Glutamatergic neuron (in vitro differentiated cells): ENCODE results near the gene PRRX1. TPM values are rescaled to one million over a fixed set of nuclear protein-coding genes. Genes with fewer than 3 reads are reported as not detected.

Source experiments
- DNase-seq: peaks from one replicate; pipeline ENCODE4 v3.0.0; 2022
- H3K27ac Mint-ChIP-seq: one replicate; pipeline ENCODE4 v1.8.0; 2020; ENCODE audit warnings: mild to moderate bottlenecking, mixed read lengths, inconsistent platforms; ENCODE audit not compliant: unreplicated experiment
- H3K27me3 Mint-ChIP-seq: one replicate; pipeline ENCODE4 v1.8.0; 2020; ENCODE audit warnings: mild to moderate bottlenecking, moderate library complexity, mixed read lengths, inconsistent platforms; ENCODE audit not compliant: unreplicated experiment
- H3K36me3 Mint-ChIP-seq: one replicate; pipeline ENCODE4 v1.8.0; 2020; ENCODE audit warnings: mild to moderate bottlenecking, mixed read lengths, inconsistent platforms; ENCODE audit not compliant: unreplicated experiment
- H3K4me1 Mint-ChIP-seq: one replicate; pipeline ENCODE4 v1.8.0; 2020; ENCODE audit warnings: mild to moderate bottlenecking, low read depth, mixed read lengths, inconsistent platforms; ENCODE audit not compliant: unreplicated experiment
- H3K4me3 Mint-ChIP-seq: one replicate; pipeline ENCODE4 v1.8.0; 2020; ENCODE audit warnings: mild to moderate bottlenecking, mixed read lengths, inconsistent platforms; ENCODE audit not compliant: unreplicated experiment
- H3K9me3 Mint-ChIP-seq: one replicate; pipeline ENCODE4 v1.8.0; 2020; ENCODE audit warnings: mild to moderate bottlenecking, moderate library complexity, mixed read lengths, inconsistent platforms; ENCODE audit not compliant: unreplicated experiment
- total RNA-seq: library from RNA; stranded (reverse); fragmentation: NEBNext Ultra II Directional; extraction: Animal tissue kit (Norgen Biotek cat#: 25700); gene quantifications from one replicate; pipeline ENCODE4 v1.2.1, GENCODE V29; 2021; ENCODE audit not compliant: unreplicated experiment
- TF ChIP-seq, protein P1 (sequence below): fragments of 200-600 bp; sonication (generic); IDR thresholded peaks from one replicate; pipeline ENCODE4 v1.5.0; 2021; ENCODE audit not compliant: partially characterized antibody, unreplicated experiment

Gene PRRX1
- total RNA-seq, 1 donor from 2014 or later: not detected

- Mint-ChIP-seq H3K9me3 (no peaks in the 10 kb centered on the region), H3K27ac (no peak overlapping the region), H3K4me3 (no peak overlapping the region), H3K27me3 (no peaks in the 10 kb centered on the region), H3K4me1 (no peaks in the 10 kb centered on the region), H3K36me3 (no peaks in the 10 kb centered on the region)
- DNase-seq: no peak
- TF ChIP-seq, protein P1, sequence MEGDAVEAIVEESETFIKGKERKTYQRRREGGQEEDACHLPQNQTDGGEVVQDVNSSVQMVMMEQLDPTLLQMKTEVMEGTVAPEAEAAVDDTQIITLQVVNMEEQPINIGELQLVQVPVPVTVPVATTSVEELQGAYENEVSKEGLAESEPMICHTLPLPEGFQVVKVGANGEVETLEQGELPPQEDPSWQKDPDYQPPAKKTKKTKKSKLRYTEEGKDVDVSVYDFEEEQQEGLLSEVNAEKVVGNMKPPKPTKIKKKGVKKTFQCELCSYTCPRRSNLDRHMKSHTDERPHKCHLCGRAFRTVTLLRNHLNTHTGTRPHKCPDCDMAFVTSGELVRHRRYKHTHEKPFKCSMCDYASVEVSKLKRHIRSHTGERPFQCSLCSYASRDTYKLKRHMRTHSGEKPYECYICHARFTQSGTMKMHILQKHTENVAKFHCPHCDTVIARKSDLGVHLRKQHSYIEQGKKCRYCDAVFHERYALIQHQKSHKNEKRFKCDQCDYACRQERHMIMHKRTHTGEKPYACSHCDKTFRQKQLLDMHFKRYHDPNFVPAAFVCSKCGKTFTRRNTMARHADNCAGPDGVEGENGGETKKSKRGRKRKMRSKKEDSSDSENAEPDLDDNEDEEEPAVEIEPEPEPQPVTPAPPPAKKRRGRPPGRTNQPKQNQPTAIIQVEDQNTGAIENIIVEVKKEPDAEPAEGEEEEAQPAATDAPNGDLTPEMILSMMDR: no peak
Measured at GRCh38 chr1:170699696-170700095, 35.8 kb downstream of the PRRX1 start.

DNA sequence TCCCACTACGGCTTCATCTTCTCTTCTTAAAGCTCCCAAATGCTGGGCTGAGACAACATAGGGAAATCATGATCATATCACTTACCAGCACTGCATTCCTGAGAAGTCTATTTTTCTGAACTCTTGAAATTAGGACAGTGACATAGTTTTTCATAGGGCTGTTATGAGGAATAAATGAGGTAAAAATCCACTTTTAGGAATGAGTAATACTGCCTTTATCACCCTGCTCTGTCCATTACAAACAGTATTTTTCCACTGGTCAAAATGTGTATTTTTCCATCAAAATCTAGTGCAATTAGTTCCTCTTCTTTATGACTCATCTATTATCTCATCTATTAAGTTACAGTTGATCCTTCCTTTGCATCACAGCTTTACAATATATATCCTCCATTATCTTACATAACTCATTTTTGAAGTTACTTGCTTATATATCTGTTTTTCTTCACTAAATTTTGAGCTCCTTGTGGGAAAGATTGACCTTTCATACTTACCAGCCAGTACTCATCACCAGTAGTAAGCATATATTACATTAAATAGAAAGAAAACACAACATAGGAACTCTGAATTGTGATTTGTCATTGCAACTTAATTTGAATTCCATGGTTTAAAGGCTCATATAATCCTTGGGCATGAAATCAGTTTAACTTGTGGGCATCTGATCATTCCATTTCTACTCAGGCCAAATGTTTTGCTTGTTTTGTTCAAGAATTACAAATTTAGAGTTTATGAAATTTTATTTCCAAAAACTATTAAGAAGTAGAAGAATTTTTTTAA lies 37.1 kb downstream of the PRRX1 start:
- Mint-ChIP-seq H3K36me3 (no peaks in the 10 kb centered on the region), H3K27me3 (no peaks in the 10 kb centered on the region), H3K27ac (no peak overlapping the region), H3K4me1 (no peaks in the 10 kb centered on the region), H3K9me3 (no peaks in the 10 kb centered on the region), H3K4me3 (no peak overlapping the region)
- DNase-seq: no peak
- TF ChIP-seq, protein P1: no peak

GRCh38 chr1:170701962-170702361 lies 38.0 kb downstream of the PRRX1 start:
- H3K9me3 Mint-ChIP-seq: no peaks in the 10 kb centered on the region
- TF ChIP-seq, protein P1: no peak
- H3K4me1 Mint-ChIP-seq: no peaks in the 10 kb centered on the region
- H3K36me3 Mint-ChIP-seq: no peaks in the 10 kb centered on the region
- no peak overlapping the region for H3K4me3 Mint-ChIP-seq
- DNase-seq: no peak
- H3K27ac Mint-ChIP-seq: no peak overlapping the region
- no peaks in the 10 kb centered on the region for H3K27me3 Mint-ChIP-seq

- Mint-ChIP-seq H3K27me3 (no peaks in the 10 kb centered on the region), H3K9me3 (no peaks in the 10 kb centered on the region), H3K4me3 (no peak overlapping the region), H3K36me3 (no peaks in the 10 kb centered on the region), H3K4me1 (no peaks in the 10 kb centered on the region), H3K27ac (no peak overlapping the region)
- no peak for DNase-seq
- TF ChIP-seq, protein P1: no peak
Measured at GRCh38 chr1:170703591-170703990, 39.7 kb downstream of the PRRX1 start.

- TF ChIP-seq, protein P1: no peak
- Mint-ChIP-seq H3K27me3 (no peaks in the 10 kb centered on the region), H3K27ac (no peak overlapping the region), H3K4me1 (no peaks in the 10 kb centered on the region), H3K36me3 (no peaks in the 10 kb centered on the region), H3K9me3 (no peaks in the 10 kb centered on the region), H3K4me3 (no peak overlapping the region)
- DNase-seq: no peak
Measured at GRCh38 chr1:170704256-170704655, 40.3 kb downstream of the PRRX1 start.
